ENCODE measurements around the gene STARD10. TPM values are rescaled to one million over a fixed set of nuclear protein-coding genes. Genes with fewer than 3 reads are reported as not detected.

The STARD10 gene
- total and polyA plus RNA-seq, 4 donors: 70.5 to 328 (median 232) TPM

- H3K9ac ChIP-seq (ENCODE audit: low read depth in 1 of 2, low read length in 2 of 2): no peak overlapping the region
- TF ChIP-seq HNF4G (IDR thresholded peaks at IDR 0.05) (no peak), FOXA1 (IDR thresholded peaks at IDR 0.05) (no peak), YY1 (IDR thresholded peaks at IDR 0.05) (no peak), FOXA2 (IDR thresholded peaks at IDR 0.05) (no peak)
- no peaks in the 10 kb centered on the region for H3K27me3 ChIP-seq (ENCODE audit: control insufficient read depth in 4 of 4, insufficient read depth in 4 of 4, low read length in 3 of 4)
- peaks cover 0 to 4% (median under 1%) of the 10 kb centered on the region in 4 donors for H3K4me1 ChIP-seq (ENCODE audit: control insufficient read depth in 4 of 4, insufficient read depth in 4 of 4, low read length in 3 of 4)
- H3K36me3 ChIP-seq (ENCODE audit: control insufficient read depth in 4 of 4, insufficient read depth in 3 of 4, low read depth in 1 of 4, low read length in 3 of 4): peaks cover 10 to 65% (median 48%) of the 10 kb centered on the region in 4 donors
- WGBS: 96% methylated on average over 11 of the region's 11 CpGs
- no peak for DNase-seq (ENCODE audit: low spot score)
- H3K27ac ChIP-seq (ENCODE audit: low read depth in 1 of 2, low read length in 2 of 2): no peak overlapping the region
- no peak overlapping the region for H3K4me3 ChIP-seq (ENCODE audit: low read depth in 1 of 3, low read length in 3 of 3)
- no peaks in the 10 kb centered on the region for H3K9me3 ChIP-seq (ENCODE audit: control insufficient read depth in 4 of 4, low read length in 3 of 4)
These were observed 83.6 kb downstream of the STARD10 start for GRCh38 chr11:72710278-72710677.

DNA sequence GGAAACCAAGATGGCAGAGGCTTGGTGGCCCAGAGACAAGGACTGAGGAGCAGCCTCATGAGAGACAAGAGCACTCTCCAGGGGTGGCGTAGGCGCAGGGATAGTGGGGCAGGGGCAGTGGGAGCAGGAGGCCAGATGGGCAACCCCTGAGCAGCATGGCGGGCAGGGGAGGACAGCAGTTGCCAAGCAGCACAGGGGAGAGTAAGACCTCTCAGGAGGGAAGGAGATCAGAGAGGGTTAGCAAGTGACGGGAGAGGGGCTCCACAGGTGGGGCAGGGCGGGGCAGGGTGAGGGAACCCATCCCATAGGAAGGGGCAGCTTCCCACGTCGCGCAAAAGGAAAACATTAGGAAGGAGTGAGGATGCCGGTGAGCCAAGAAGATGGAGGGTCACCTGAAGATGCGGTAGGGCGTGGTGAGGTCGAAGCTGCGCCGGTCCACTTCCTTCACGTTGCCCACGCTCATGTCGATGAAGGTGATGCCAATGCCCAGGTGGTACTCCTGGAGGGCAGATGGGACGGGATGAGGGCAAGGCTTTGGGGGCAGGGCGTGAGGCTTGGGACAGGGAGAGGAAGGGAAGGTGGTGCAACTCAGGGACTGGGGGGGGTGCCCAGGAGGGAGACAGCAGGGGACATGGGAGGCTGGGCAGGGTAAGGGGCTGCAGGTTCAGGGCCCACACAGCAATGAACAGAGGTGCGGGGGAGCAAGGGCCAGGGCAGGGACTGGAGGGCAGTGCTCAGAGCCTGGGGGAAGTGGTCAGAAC lies 84.2 kb downstream of the STARD10 start:
- DNase-seq (ENCODE audit: low spot score): no peak
- no peaks in the 10 kb centered on the region for H3K9me3 ChIP-seq (ENCODE audit: control insufficient read depth in 4 of 4, low read length in 3 of 4)
- no peak overlapping the region for H3K9ac ChIP-seq (ENCODE audit: low read depth in 1 of 2, low read length in 2 of 2)
- no peak for TF ChIP-seq TAF1 (conservative IDR thresholded peaks at IDR 0.05)
- TF ChIP-seq EGR1 (IDR thresholded peaks at IDR 0.05; ENCODE audit: low read depth in 2 of 2): no peak
- no peak for TF ChIP-seq RAD21 (IDR thresholded peaks at IDR 0.05)
- TF ChIP-seq, protein P1, sequence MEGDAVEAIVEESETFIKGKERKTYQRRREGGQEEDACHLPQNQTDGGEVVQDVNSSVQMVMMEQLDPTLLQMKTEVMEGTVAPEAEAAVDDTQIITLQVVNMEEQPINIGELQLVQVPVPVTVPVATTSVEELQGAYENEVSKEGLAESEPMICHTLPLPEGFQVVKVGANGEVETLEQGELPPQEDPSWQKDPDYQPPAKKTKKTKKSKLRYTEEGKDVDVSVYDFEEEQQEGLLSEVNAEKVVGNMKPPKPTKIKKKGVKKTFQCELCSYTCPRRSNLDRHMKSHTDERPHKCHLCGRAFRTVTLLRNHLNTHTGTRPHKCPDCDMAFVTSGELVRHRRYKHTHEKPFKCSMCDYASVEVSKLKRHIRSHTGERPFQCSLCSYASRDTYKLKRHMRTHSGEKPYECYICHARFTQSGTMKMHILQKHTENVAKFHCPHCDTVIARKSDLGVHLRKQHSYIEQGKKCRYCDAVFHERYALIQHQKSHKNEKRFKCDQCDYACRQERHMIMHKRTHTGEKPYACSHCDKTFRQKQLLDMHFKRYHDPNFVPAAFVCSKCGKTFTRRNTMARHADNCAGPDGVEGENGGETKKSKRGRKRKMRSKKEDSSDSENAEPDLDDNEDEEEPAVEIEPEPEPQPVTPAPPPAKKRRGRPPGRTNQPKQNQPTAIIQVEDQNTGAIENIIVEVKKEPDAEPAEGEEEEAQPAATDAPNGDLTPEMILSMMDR (IDR thresholded peaks at IDR 0.05; ENCODE audit: low read depth, low read length, missing input control): no peak
- TF ChIP-seq JUND (IDR thresholded peaks at IDR 0.05): no peak
- no peak for TF ChIP-seq SP1 (IDR thresholded peaks at IDR 0.05)
- TF ChIP-seq ATF3 (IDR thresholded peaks at IDR 0.05): no peak
- no peak for TF ChIP-seq HNF4A (conservative IDR thresholded peaks at IDR 0.05)
- TF ChIP-seq HNF4G (IDR thresholded peaks at IDR 0.05): no peak
- no peak for TF ChIP-seq NR2F2 (IDR thresholded peaks at IDR 0.05)
- no peak for TF ChIP-seq RXRA (IDR thresholded peaks at IDR 0.05)
- peaks cover 0 to 4% (median 0%) of the 10 kb centered on the region in 4 donors for H3K4me1 ChIP-seq (ENCODE audit: control insufficient read depth in 4 of 4, insufficient read depth in 4 of 4, low read length in 3 of 4)
- no peak overlapping the region for H3K27ac ChIP-seq (ENCODE audit: low read depth in 1 of 2, low read length in 2 of 2)
- 96% methylated on average over 20 of the region's 20 CpGs for WGBS
- H3K27me3 ChIP-seq (ENCODE audit: control insufficient read depth in 4 of 4, insufficient read depth in 4 of 4, low read length in 3 of 4): no peaks in the 10 kb centered on the region
- peaks cover 12 to 70% (median 54%) of the 10 kb centered on the region in 4 donors for H3K36me3 ChIP-seq (ENCODE audit: control insufficient read depth in 4 of 4, insufficient read depth in 3 of 4, low read depth in 1 of 4, low read length in 3 of 4)
- H3K4me3 ChIP-seq (ENCODE audit: low read depth in 1 of 3, low read length in 3 of 3): no peak overlapping the region

GRCh38 chr11:72707032-72707431 lies 86.8 kb downstream of the STARD10 start:
- no peak overlapping the region for H3K4me3 ChIP-seq (ENCODE audit: low read depth in 1 of 3, low read length in 3 of 3)
- H3K4me1 ChIP-seq (ENCODE audit: control insufficient read depth in 4 of 4, insufficient read depth in 4 of 4, low read length in 3 of 4): no peaks in the 10 kb centered on the region
- no peak for DNase-seq (ENCODE audit: low spot score)
- no peaks in the 10 kb centered on the region for H3K27me3 ChIP-seq (ENCODE audit: control insufficient read depth in 4 of 4, insufficient read depth in 4 of 4, low read length in 3 of 4)
- peaks cover 17 to 84% (median 66%) of the 10 kb centered on the region in 4 donors for H3K36me3 ChIP-seq (ENCODE audit: control insufficient read depth in 4 of 4, insufficient read depth in 3 of 4, low read depth in 1 of 4, low read length in 3 of 4)
- H3K9me3 ChIP-seq (ENCODE audit: control insufficient read depth in 4 of 4, low read length in 3 of 4): no peaks in the 10 kb centered on the region
- no peak overlapping the region for H3K27ac ChIP-seq (ENCODE audit: low read depth in 1 of 2, low read length in 2 of 2)
- no peak overlapping the region for H3K9ac ChIP-seq (ENCODE audit: low read depth in 1 of 2, low read length in 2 of 2)
- 98% methylated on average over 9 of the region's 9 CpGs for WGBS
- no peak for TF ChIP-seq HNF4G (IDR thresholded peaks at IDR 0.05)
- TF ChIP-seq FOXA1 (IDR thresholded peaks at IDR 0.05): no peak
- TF ChIP-seq ATF3 (IDR thresholded peaks at IDR 0.05): no peak
- TF ChIP-seq, protein P2, sequence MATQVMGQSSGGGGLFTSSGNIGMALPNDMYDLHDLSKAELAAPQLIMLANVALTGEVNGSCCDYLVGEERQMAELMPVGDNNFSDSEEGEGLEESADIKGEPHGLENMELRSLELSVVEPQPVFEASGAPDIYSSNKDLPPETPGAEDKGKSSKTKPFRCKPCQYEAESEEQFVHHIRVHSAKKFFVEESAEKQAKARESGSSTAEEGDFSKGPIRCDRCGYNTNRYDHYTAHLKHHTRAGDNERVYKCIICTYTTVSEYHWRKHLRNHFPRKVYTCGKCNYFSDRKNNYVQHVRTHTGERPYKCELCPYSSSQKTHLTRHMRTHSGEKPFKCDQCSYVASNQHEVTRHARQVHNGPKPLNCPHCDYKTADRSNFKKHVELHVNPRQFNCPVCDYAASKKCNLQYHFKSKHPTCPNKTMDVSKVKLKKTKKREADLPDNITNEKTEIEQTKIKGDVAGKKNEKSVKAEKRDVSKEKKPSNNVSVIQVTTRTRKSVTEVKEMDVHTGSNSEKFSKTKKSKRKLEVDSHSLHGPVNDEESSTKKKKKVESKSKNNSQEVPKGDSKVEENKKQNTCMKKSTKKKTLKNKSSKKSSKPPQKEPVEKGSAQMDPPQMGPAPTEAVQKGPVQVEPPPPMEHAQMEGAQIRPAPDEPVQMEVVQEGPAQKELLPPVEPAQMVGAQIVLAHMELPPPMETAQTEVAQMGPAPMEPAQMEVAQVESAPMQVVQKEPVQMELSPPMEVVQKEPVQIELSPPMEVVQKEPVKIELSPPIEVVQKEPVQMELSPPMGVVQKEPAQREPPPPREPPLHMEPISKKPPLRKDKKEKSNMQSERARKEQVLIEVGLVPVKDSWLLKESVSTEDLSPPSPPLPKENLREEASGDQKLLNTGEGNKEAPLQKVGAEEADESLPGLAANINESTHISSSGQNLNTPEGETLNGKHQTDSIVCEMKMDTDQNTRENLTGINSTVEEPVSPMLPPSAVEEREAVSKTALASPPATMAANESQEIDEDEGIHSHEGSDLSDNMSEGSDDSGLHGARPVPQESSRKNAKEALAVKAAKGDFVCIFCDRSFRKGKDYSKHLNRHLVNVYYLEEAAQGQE (IDR thresholded peaks at IDR 0.05): no peak
- TF ChIP-seq MAX (IDR thresholded peaks at IDR 0.05): no peak
- no peak for TF ChIP-seq HNF4A (conservative IDR thresholded peaks at IDR 0.05)
- TF ChIP-seq TAF1 (conservative IDR thresholded peaks at IDR 0.05): no peak
- no peak for TF ChIP-seq RXRA (IDR thresholded peaks at IDR 0.05)
- TF ChIP-seq, protein P1 (IDR thresholded peaks at IDR 0.05; ENCODE audit: low read depth, low read length, missing input control): no peak
- TF ChIP-seq SP1 (IDR thresholded peaks at IDR 0.05): no peak
- no peak for TF ChIP-seq EGR1 (IDR thresholded peaks at IDR 0.05; ENCODE audit: low read depth in 2 of 2)
